GM03348 (cell line): ENCODE results near the gene HYDIN.

Experiments used
- DNase-seq: peaks from one replicate; pipeline ENCODE4 v3.0.0; 2012; ENCODE audit warnings: low spot score

Gene HYDIN

DNA sequence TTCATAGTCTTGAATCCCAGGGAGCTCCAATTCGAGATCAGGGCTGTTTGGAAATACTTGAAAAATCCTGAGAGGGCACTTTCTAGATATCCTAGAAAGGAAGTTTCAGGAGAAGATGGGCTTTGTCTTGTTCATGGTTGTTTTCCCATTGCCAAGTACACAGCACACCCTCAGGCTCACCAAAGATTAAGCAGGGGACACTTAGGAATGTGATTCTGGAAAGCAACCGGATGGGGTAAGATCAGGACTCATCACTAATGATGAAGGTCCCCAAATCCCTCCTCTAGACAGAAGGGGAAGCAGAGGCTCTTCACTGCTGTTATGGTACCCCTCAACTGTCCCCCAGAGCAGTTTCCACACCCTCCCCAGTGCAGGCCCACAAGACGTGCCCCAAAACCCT lies 470.3 kb downstream of the HYDIN start:
- DNase-seq: no peak

DNA sequence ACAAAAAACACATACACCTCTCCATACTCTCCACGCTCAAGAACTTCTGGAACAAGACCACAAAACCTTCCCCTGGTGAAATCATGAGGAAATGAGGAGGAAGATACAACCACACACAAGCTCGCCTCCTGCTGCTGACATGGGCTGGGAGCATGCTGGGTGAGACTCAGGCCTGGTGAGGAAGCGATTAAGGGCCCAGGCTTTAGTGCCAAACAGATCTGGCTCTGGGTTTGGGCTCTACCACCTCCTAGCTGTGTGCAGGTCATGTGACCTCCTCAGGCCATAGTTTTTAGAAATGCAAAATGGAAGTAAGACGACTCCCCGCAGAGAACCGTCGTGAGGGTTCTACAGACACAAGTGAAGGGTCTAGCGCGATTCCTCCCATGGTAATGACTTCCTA lies 470.9 kb downstream of the HYDIN start:
- DNase-seq: no peak

DNA sequence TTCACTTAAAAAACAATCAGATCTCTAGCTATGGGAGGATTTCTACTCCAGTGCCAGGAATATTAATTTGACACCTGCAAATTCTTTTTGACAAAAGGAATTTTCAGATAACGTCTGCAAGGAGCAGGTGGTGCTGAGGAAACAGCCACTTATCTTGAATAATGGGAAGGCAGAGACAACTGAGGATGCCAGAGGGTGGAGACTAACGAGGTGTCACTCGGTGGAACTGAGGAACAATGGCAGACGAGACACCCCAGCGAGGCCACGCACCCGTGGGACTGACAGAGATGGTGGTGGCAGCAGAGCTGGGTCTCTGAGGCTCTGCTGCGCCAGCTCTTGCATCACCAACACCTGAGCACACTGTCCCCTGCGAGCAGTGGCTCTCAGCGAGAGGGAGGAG lies 471.7 kb downstream of the HYDIN start:
- DNase-seq: no peak
